SU-DHL-6 (cell line): ENCODE data around the gene HCFC1.
A peak's percentile ranks its signal among the peaks of the same experiment; 100 is the strongest.

ENCODE experiments used
- H2AFZ ChIP-seq: fragments of 200-600 bp; sonication (generic); 2 replicates; pipeline ENCODE4 v1.6.1; 2014; ENCODE audit warnings: low read depth, mild to moderate bottlenecking, moderate library complexity, mixed read lengths, antibody characterized with exemption, low read length; ENCODE audit not compliant: severe bottlenecking
- H3F3A ChIP-seq: fragments of 200-600 bp; shearing (Covaris generic); 2 replicates; pipeline ENCODE4 v1.6.0; 2016; ENCODE audit warnings: antibody characterized with exemption, mild to moderate bottlenecking; ENCODE audit not compliant: insufficient read depth
- H3K27ac ChIP-seq: fragments of 200-600 bp; sonication (generic); 2 replicates; pipeline ENCODE4 v1.5.1; 2016; ENCODE audit warnings: low read depth, mild to moderate bottlenecking, low read length, moderate library complexity, mixed read lengths
- H3K27me3 ChIP-seq: fragments of 200-600 bp; sonication (generic), shearing (Covaris generic); 2 replicates; pipeline ENCODE4 v1.6.0; 2014; ENCODE audit warnings: mild to moderate bottlenecking, low read length
- H3K36me3 ChIP-seq: fragments of 200-600 bp; sonication (generic); 2 replicates; pipeline ENCODE4 v1.6.1; 2014; ENCODE audit warnings: mild to moderate bottlenecking, low read length, mixed read lengths
- H3K4me2 ChIP-seq: fragments of 300-600, 200-600 bp; shearing (Covaris generic), sonication (generic); 2 replicates; pipeline ENCODE4 v1.6.0; 2014; ENCODE audit warnings: low read length, low read depth, mild to moderate bottlenecking; ENCODE audit not compliant: poor library complexity, severe bottlenecking
- H3K4me3 ChIP-seq: fragments of 200-600 bp; sonication (generic); 2 replicates; pipeline ENCODE4 v1.5.1; 2014; ENCODE audit warnings: antibody characterized with exemption, low read length, mild to moderate bottlenecking, mixed read lengths; ENCODE audit not compliant: insufficient read depth, poor library complexity, severe bottlenecking
- H3K79me2 ChIP-seq: fragments of 200-600 bp; sonication (generic); 2 replicates; pipeline ENCODE4 v1.6.1; 2014; ENCODE audit warnings: mild to moderate bottlenecking, low read length, moderate library complexity; ENCODE audit not compliant: insufficient read depth
- H3K9ac ChIP-seq: fragments of 200-600 bp; sonication (generic); 2 replicates; pipeline ENCODE4 v1.7.0; 2014; ENCODE audit warnings: mild to moderate bottlenecking, low read length
- H3K9me2 ChIP-seq: fragments of 200-600 bp; sonication (generic); replicated peaks from 2 replicates; pipeline ENCODE4 v1.6.1; 2014; ENCODE audit warnings: low read length; ENCODE audit not compliant: insufficient read depth
- H3K9me3 ChIP-seq: fragments of 200-600 bp; sonication (generic); 2 replicates; pipeline ENCODE4 v1.6.1; 2014; ENCODE audit warnings: low read length, mixed read lengths; ENCODE audit not compliant: insufficient read depth
- H4K20me1 ChIP-seq: fragments of 200-600 bp; sonication (generic); 2 replicates; pipeline ENCODE4 v1.6.1; 2014; ENCODE audit warnings: low read depth, mild to moderate bottlenecking, antibody characterized with exemption, low read length, moderate library complexity, mixed read lengths
- CTCF ChIP-seq: fragments of 200-600 bp; sonication (generic); IDR thresholded peaks from one replicate; pipeline ENCODE4 v1.5.1; 2017; ENCODE audit warnings: antibody characterized with exemption, mild to moderate bottlenecking, low read length, moderate library complexity; ENCODE audit not compliant: insufficient read depth, poor library complexity, severe bottlenecking
- EZH2phosphoT487 ChIP-seq: fragments of 200-600 bp; sonication (generic), shearing (Covaris generic); conservative IDR thresholded peaks from 2 replicates; pipeline ENCODE4 v1.6.1; 2018; ENCODE audit warnings: mild to moderate bottlenecking, antibody characterized with exemption, low read length, moderate library complexity, mixed read lengths

The HCFC1 gene

DNA sequence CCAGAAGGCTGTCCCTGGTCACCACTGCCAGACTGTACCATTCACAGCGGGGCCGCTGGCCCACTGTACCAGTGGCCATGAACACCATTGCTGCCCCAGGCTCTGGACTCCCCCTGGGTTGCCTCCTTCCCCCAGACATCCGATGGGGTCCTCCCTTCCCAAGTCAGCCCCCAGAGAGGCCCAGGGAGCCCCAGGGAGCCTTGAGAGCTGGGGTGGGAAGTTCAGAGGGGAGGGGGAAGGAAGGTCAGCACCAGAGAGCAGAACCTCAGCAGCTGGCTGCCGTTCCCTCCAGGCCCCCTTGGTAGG lies 45.1 kb downstream of the HCFC1 start:
- Histone ChIP-seq H2AFZ (no peak overlapping the region), H3K9ac (peak overlapping the region; percentile 98), H3K27me3 (no peaks in the 10 kb centered on the region), H3K27ac (peak overlapping the region; percentile 100), H4K20me1 (no peaks in the 10 kb centered on the region), H3K36me3 (no peaks in the 10 kb centered on the region), H3K9me2 (no peaks in the 10 kb centered on the region), H3K79me2 (peaks cover 16% of the 10 kb centered on the region; the same call in 1 of the 2 replicates), H3K9me3 (no peaks in the 10 kb centered on the region), H3K4me2 (peak overlapping the region; percentile 78), H3F3A (peaks cover 22% of the 10 kb centered on the region), H3K4me3 (peak overlapping the region; percentile 72)
- TF ChIP-seq EZH2phosphoT487 (no peak), CTCF (no peak)

DNA sequence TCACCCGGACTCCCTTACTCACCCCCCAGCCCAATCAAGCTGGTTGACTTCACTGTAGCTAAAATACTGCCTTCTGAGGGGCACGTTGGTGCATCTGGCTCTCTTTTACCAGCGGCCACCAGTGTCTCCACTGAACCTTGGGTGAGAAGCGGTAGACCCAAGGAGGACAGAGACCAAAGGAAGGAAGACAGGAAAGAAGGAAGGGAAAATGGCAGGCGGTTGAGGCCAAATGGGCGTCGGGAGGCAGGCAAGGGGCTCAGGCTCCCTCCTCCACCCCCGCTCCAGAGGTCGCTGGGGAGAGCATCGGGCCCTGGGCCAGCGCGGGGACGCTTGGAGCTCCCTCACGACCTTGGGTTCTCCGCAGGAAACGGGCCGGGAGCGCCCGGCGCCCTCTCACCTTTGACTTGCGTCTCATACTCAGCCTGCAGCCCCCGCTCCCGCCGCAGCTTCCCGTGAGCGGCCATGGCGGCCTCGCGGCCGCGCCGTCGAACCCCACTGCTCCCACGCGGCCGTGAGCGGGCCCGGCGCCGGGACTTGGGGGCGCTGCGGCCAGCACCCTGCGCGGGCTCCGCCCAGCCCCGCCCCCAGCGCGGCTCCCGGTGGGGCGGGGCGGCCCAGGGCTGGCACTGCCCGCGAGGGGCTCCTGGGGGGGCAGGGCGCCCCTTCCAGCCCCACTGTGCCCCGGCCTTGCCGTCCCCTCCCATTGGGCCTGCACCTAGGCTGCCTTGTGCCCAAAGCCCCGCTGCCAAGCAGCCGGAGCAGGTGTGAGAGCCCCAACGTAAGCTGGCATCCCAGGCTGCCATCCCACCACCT lies 45.7 kb downstream of the HCFC1 start, which contains the start of gene ARHGAP4:
TSS of gene ARHGAP4 (minus strand) at position 526 of the 813 bp plus-strand sequence. CDS start at position 464, 62 bp downstream.
- H3K4me2 ChIP-seq = peak within 1 kb of the TSS; percentile 78
- no peak within 1 kb of the TSS for H2AFZ ChIP-seq
- H3K9ac ChIP-seq = peak within 1 kb of the TSS; percentile 98
- TF ChIP-seq CTCF (no peak), EZH2phosphoT487 (no peak)
- no peaks in the 10 kb centered on the region for H3K9me3 ChIP-seq
- H3K27ac ChIP-seq = peak within 1 kb of the TSS; percentile 100
- H3K27me3 ChIP-seq = no peaks in the 10 kb centered on the region
- peaks cover 22% of the 10 kb centered on the region for H3F3A ChIP-seq
- no peaks in the 10 kb centered on the region for H3K9me2 ChIP-seq
- peaks cover 16% of the 10 kb centered on the region; the same call in 1 of the 2 replicates for H3K79me2 ChIP-seq
- peak within 1 kb of the TSS; percentile 72 for H3K4me3 ChIP-seq
- no peaks in the 10 kb centered on the region for H3K36me3 ChIP-seq
- H4K20me1 ChIP-seq = no peaks in the 10 kb centered on the region

- H3K79me2 ChIP-seq = peaks cover 16% of the 10 kb centered on the region; the same call in 1 of the 2 replicates
- no peak overlapping the region for H2AFZ ChIP-seq
- H3K36me3 ChIP-seq = no peaks in the 10 kb centered on the region
- H3K9me2 ChIP-seq = no peaks in the 10 kb centered on the region
- H3K4me2 ChIP-seq = peak overlapping the region; percentile 78
- H3K27me3 ChIP-seq = no peaks in the 10 kb centered on the region
- peak overlapping the region; percentile 100 for H3K27ac ChIP-seq
- peak overlapping the region; percentile 72 for H3K4me3 ChIP-seq
- no peaks in the 10 kb centered on the region for H4K20me1 ChIP-seq
- peaks cover 22% of the 10 kb centered on the region for H3F3A ChIP-seq
- H3K9ac ChIP-seq = peak overlapping the region; percentile 98
- no peak for TF ChIP-seq CTCF
- TF ChIP-seq EZH2phosphoT487 = no peak
- no peaks in the 10 kb centered on the region for H3K9me3 ChIP-seq
These were observed 46.3 kb downstream of the HCFC1 start for GRCh38 chrX:153925387-153925738.
